WI38 (cell line): ENCODE results near the gene GLRX.

Experiments used
- H3K4me3 ChIP-seq: 2 replicates; pipeline ENCODE4 v1.5.1; 2011; ENCODE audit warnings: low read depth, mild to moderate bottlenecking, control low read depth, low read length
- CTCF ChIP-seq: IDR thresholded peaks from 2 replicates; pipeline ENCODE4 v1.5.1; 2012; ENCODE audit warnings: low read depth, mild to moderate bottlenecking, control low read depth, low read length

The GLRX gene

GRCh38 chr5:95794070-95794516 is 28.4 kb downstream of the GLRX start:
- no peak for TF ChIP-seq CTCF
- no peak overlapping the region for H3K4me3 ChIP-seq

- no peak overlapping the region for H3K4me3 ChIP-seq
- no peak for TF ChIP-seq CTCF
Measured at GRCh38 chr5:95791751-95792150, 30.8 kb downstream of the GLRX start.

GRCh38 chr5:95788493-95788892 is 34.0 kb downstream of the GLRX start:
- no peak overlapping the region for H3K4me3 ChIP-seq

GRCh38 chr5:95786821-95787418 is 35.6 kb downstream of the GLRX start:
- no peak overlapping the region for H3K4me3 ChIP-seq
- TF ChIP-seq CTCF = no peak

More at GRCh38 chr5:95788493-95788892, 34.0 kb downstream of the GLRX start:
- TF ChIP-seq CTCF = no peak

- TF ChIP-seq CTCF = no peak
- no peak overlapping the region for H3K4me3 ChIP-seq
Measured at GRCh38 chr5:95784514-95785302, 37.8 kb downstream of the GLRX start.

- TF ChIP-seq CTCF = no peak
- H3K4me3 ChIP-seq = no peak overlapping the region
Measured at GRCh38 chr5:95783661-95784060, 38.9 kb downstream of the GLRX start.

- H3K4me3 ChIP-seq = no peak overlapping the region
Measured at GRCh38 chr5:95782181-95782580, 40.3 kb downstream of the GLRX start.

More at GRCh38 chr5:95782181-95782580, 40.3 kb downstream of the GLRX start:
- no peak for TF ChIP-seq CTCF
